Measurements from ENCODE around the gene ATE1. TPM values are rescaled to one million over a fixed set of nuclear protein-coding genes. Genes with fewer than 3 reads are reported as not detected.
A peak's percentile ranks its signal among the peaks of the same experiment; 100 is the strongest.

ATE1 gene
- total and polyA plus RNA-seq, 10 of the 15 experiments (the other 5 are each of a cell fraction or from before 2014, with no cell fraction given), result 4.3 to 22.7 (median 15.9) TPM

DNA sequence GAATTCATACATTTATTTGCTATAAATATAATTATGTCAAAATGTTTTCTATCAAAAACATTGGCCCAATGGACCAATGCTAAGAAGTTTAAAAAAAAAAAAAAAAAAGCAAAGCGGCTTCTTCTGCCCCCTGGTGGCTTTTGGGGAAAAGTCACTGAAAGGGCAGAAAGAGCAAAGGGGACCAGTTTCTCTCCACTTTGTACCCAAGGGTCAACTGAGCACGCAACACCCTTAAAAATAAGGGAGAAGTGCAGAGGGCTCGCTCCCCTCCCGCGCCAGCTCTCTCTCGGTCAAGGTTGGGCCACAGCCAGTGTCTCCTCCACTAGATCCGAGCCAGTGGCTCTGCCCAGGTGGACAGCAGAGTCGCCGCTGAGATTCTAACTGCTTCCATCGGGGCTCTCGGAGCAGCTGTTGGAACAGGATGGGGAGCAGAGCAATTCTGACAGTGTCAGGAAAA, 193.2 kb downstream of the ATE1 start:
- Histone ChIP-seq H4K20me1 (ENCODE audit: control insufficient read depth, insufficient read depth) (no peaks in the 10 kb centered on the region), H3K4me1 (ENCODE audit: control insufficient read depth, insufficient read depth, low read length) (no peaks in the 10 kb centered on the region), H3K79me2 (ENCODE audit: control insufficient read depth, insufficient read depth, low read length) (no peaks in the 10 kb centered on the region), H3K9ac (ENCODE audit: control insufficient read depth, insufficient read depth, low read length) (no peak overlapping the region), H3K4me3 (no peak overlapping the region), H3K27ac (ENCODE audit: control insufficient read depth, insufficient read depth) (no peak overlapping the region), H3K9me3 (replicated peaks; ENCODE audit: control insufficient read depth, insufficient read depth, low read length) (no peaks in the 10 kb centered on the region), H3K4me2 (ENCODE audit: control insufficient read depth, insufficient read depth) (no peak overlapping the region), H2AFZ (ENCODE audit: control insufficient read depth, low read depth, low read length) (no peak overlapping the region), H3K27me3 (replicated peaks in 1 of 2; ENCODE audit: control insufficient read depth in 2 of 2, insufficient read depth in 2 of 2, low read length in 1 of 2) (peaks cover 0 to 4% of the 10 kb centered on the region in 2 experiments; a peak in 1 of 4 replicates), H3K36me3 (ENCODE audit: control insufficient read depth in 2 of 2, insufficient read depth in 2 of 2, low read length in 1 of 2) (no peaks in the 10 kb centered on the region)
- no TSS peak for BruUV-seq (replicated peaks)
- 2% methylated on average over 6 of the region's 11 CpGs for WGBS (ENCODE audit: insufficient coverage, insufficient replicate concordance, low lambda C conversion rate, missing lambda C conversion rate)
- SMC1A ChIA-PET (ENCODE audit: uncharacterized antibody, unreplicated experiment), result interaction anchor here (0.6 kb wide), 1 partner anchor 779 kb away, joined by 3 read pairs; no protein-coding TSS in a partner anchor
- in situ Hi-C loops (cut with MboI), result loop anchor here (5.0 kb wide), 1 partner anchor 787 kb away; no protein-coding TSS in a partner anchor
- CTCF ChIA-PET, result interaction anchor here (0.6 to 1.8 kb wide), 5 partner anchors 10 to 791 kb away, joined by 3 to 7 read pairs (median 3); no protein-coding TSS in a partner anchor
- no peak for TF ChIP-seq JUND (IDR thresholded peaks at IDR 0.05; ENCODE audit: low read depth, low read length)
- peak; percentile 82 for TF ChIP-seq SMC3 (IDR thresholded peaks at IDR 0.05; ENCODE audit: borderline replicate concordance, low read length)
- TF ChIP-seq, protein P1, sequence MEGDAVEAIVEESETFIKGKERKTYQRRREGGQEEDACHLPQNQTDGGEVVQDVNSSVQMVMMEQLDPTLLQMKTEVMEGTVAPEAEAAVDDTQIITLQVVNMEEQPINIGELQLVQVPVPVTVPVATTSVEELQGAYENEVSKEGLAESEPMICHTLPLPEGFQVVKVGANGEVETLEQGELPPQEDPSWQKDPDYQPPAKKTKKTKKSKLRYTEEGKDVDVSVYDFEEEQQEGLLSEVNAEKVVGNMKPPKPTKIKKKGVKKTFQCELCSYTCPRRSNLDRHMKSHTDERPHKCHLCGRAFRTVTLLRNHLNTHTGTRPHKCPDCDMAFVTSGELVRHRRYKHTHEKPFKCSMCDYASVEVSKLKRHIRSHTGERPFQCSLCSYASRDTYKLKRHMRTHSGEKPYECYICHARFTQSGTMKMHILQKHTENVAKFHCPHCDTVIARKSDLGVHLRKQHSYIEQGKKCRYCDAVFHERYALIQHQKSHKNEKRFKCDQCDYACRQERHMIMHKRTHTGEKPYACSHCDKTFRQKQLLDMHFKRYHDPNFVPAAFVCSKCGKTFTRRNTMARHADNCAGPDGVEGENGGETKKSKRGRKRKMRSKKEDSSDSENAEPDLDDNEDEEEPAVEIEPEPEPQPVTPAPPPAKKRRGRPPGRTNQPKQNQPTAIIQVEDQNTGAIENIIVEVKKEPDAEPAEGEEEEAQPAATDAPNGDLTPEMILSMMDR (IDR thresholded peaks at IDR 0.05 in 2 of 3, conservative IDR thresholded peaks at IDR 0.05 in 1 of 3; ENCODE audit: control insufficient read depth in 2 of 3, extremely low read depth in 1 of 3, insufficient read depth in 1 of 3, low read depth in 3 of 3, low read length in 3 of 3), result peak; percentile 58 to 65 (median 60); a peak in 5 of 6 replicates
- TF ChIP-seq ZNF384 (IDR thresholded peaks at IDR 0.05; ENCODE audit: borderline replicate concordance, low read depth, low read length), result peak; percentile 99
- peak; percentile 63 for TF ChIP-seq RAD21 (IDR thresholded peaks at IDR 0.05; ENCODE audit: insufficient read depth, low read depth, low read length)
- peak; percentile 25; the same call in 1 of the 2 replicates for TF ChIP-seq YY1 (IDR thresholded peaks at IDR 0.05; ENCODE audit: low read depth, low read length)
- TF ChIP-seq EP300 (IDR thresholded peaks at IDR 0.05; ENCODE audit: borderline replicate concordance in 1 of 2, control insufficient read depth in 1 of 2, low read depth in 2 of 2, low read length in 2 of 2), result no peak
- RAD21 ChIA-PET (ENCODE audit: unreplicated experiment), result interaction anchor here (0.6 to 1.3 kb wide), 2 partner anchors 106 to 787 kb away, joined by 3 to 4 read pairs; no protein-coding TSS in a partner anchor
- FAIRE-seq (peak; percentile 68), ATAC-seq (peak; percentile 57), DNase-seq (ENCODE audit: low read depth, low spot score) (no peak)
- POLR2A ChIA-PET, result no interaction called here
- intact Hi-C loops (cut with micrococcal nuclease; ENCODE audit: unreplicated experiment), result loop anchor here (5.0 kb wide), 1 partner anchor 168 kb away; no protein-coding TSS in a partner anchor

All from GM12878 (cell line).